A673 (cell line): Measurements from ENCODE around the gene ADGRL2.

ENCODE experiments used
- CTCF ChIP-seq: fragments of 300-800, 200-600 bp; sonication (generic); conservative IDR thresholded peaks from 2 replicates; pipeline ENCODE4 v1.5.1; 2017; ENCODE audit warnings: low read depth, mild to moderate bottlenecking, antibody characterized with exemption, low read length, moderate library complexity, mixed read lengths
- EZH2 ChIP-seq: fragments of 200-600 bp; sonication (generic); IDR thresholded peaks from 2 replicates; pipeline ENCODE4 v1.6.1; 2017; ENCODE audit warnings: borderline replicate concordance, low read depth, mild to moderate bottlenecking, mixed read lengths, antibody characterized with exemption, low read length; ENCODE audit not compliant: poor library complexity, severe bottlenecking

- TF ChIP-seq CTCF: no peak
- no peak for TF ChIP-seq EZH2
These were observed 1.6 kb downstream of the ADGRL2 start for GRCh38 chr1:81802457-81802706.
